Astrocyte (in vitro differentiated cells and primary cell): ENCODE data around the gene PARP9. TPM values are rescaled to one million over a fixed set of nuclear protein-coding genes. Genes with fewer than 3 reads are reported as not detected.

ENCODE experiments used
- total RNA-seq: library from RNA; stranded (reverse); gene quantifications from 2 replicates; pipeline ENCODE4 v1.2.1, GENCODE V29; 2021

The PARP9 gene
- total RNA-seq, 1 donor from 2014 or later, result 74.1 TPM

Other genes with a start within 250 kb of the PARP9 start
- gene CSTA, start 239.1 kb downstream of the PARP9 start, total RNA-seq, result 0.41 and 0.55 TPM in 2 replicates
- gene MIX23, start 181.1 kb downstream of the PARP9 start, total RNA-seq, result 43.2 and 46.6 TPM in 2 replicates
- gene FAM162A, start 180.1 kb downstream of the PARP9 start, total RNA-seq, result 65.1 and 72.2 TPM in 2 replicates
- gene WDR5B, start 148.2 kb downstream of the PARP9 start, total RNA-seq, result 3.9 and 4.0 TPM in 2 replicates
- 160 and 165 TPM in 2 replicates for gene KPNA1, start 49.4 kb downstream of the PARP9 start, total RNA-seq
- 81.2 and 86.3 TPM in 2 replicates for gene DTX3L, start within 50 bp of the PARP9 start, total RNA-seq
- gene PARP15, start 13.3 kb upstream of the PARP9 start, total RNA-seq, result 0.09 and 0.22 TPM in 2 replicates
- 148 and 163 TPM in 2 replicates for gene PARP14, start 116.5 kb upstream of the PARP9 start, total RNA-seq
- 4.1 and 4.3 TPM in 2 replicates for gene HSPBAP1, start 229.5 kb upstream of the PARP9 start, total RNA-seq
- 18.0 and 18.4 TPM in 2 replicates for gene SLC49A4, start 230.8 kb upstream of the PARP9 start, total RNA-seq